WTC11 (cell line): Measurements from ENCODE around the gene UPP1. TPM values are rescaled to one million over a fixed set of nuclear protein-coding genes. Genes with fewer than 3 reads are reported as not detected.
"Not testable (repeated sequence)": the region's sequence is repeated elsewhere in the genome, so short reads cannot be mapped to it uniquely, and the experiment has no call there.

ENCODE experiments used
- ATAC-seq: fragments of 200-7000 bp; cut with Tn5 transposase; 2 replicates; pipeline ENCODE4 v1.10.0; 2021; ENCODE audit warnings: mild to moderate bottlenecking, moderate library complexity
- CTCF ChIA-PET: fragments of 300-600 bp; sonication (Branson Sonifier 250); formaldehyde crosslinking; loops from one replicate; lab custom pipeline; 2021; ENCODE audit warnings: antibody characterized with exemption; lab: Charles Lee
- POLR2A ChIA-PET: fragments of 350-600 bp; sonication (Branson Sonifier 250); formaldehyde crosslinking; loops from one replicate; lab custom pipeline; 2021; ENCODE audit warnings: antibody characterized with exemption; lab: Charles Lee
- DNase-seq: peaks from one replicate; pipeline ENCODE4 v3.0.0; 2021; ENCODE audit warnings: low spot score
- H3K27ac Mint-ChIP-seq: 2 replicates; pipeline ENCODE4 v1.8.0; 2021; ENCODE audit warnings: mixed read lengths
- H3K27me3 Mint-ChIP-seq: 2 replicates; pipeline ENCODE4 v1.8.0; 2021; ENCODE audit warnings: low read depth, mild to moderate bottlenecking, moderate library complexity, mixed read lengths
- H3K36me3 Mint-ChIP-seq: 2 replicates; pipeline ENCODE4 v1.8.0; 2021; ENCODE audit warnings: mixed read lengths
- H3K4me1 Mint-ChIP-seq: 2 replicates; pipeline ENCODE4 v1.8.0; 2022; ENCODE audit warnings: mixed read lengths
- H3K4me3 Mint-ChIP-seq: 2 replicates; pipeline ENCODE4 v1.8.0; 2021; ENCODE audit warnings: mild to moderate bottlenecking, moderate library complexity, mixed read lengths
- H3K9me3 Mint-ChIP-seq: 2 replicates; pipeline ENCODE4 v1.8.0; 2021; ENCODE audit warnings: mixed read lengths
- ATF3 ChIP-seq: sonication (generic); formaldehyde crosslinking; conservative IDR thresholded peaks from 2 replicates; pipeline ENCODE4 v1.8.1; 2022; ENCODE audit warnings: mild to moderate bottlenecking, missing genetic modification reagents
- CREB1 ChIP-seq: sonication (generic); formaldehyde crosslinking; IDR thresholded peaks from 2 replicates; pipeline ENCODE4 v1.8.0; 2023; ENCODE audit warnings: mild to moderate bottlenecking, missing genetic modification reagents
- CREM ChIP-seq: sonication (generic); formaldehyde crosslinking; IDR thresholded peaks from 2 replicates; pipeline ENCODE4 v1.8.1; 2022; ENCODE audit warnings: mild to moderate bottlenecking, missing genetic modification reagents, moderate library complexity
- CTCF ChIP-seq: fragments of 200-600 bp; IDR thresholded peaks from 2 replicates; pipeline ENCODE4 v1.8.0; 2022; ENCODE audit warnings: antibody characterized with exemption
- E2F5 ChIP-seq: sonication (generic); formaldehyde crosslinking; IDR thresholded peaks from 2 replicates; pipeline ENCODE4 v1.8.1; 2022; ENCODE audit warnings: mild to moderate bottlenecking, moderate library complexity, missing genetic modification reagents
- ETV6 ChIP-seq: sonication (generic); formaldehyde crosslinking; IDR thresholded peaks from 2 replicates; pipeline ENCODE4 v1.8.1; 2022; ENCODE audit warnings: mild to moderate bottlenecking, missing genetic modification reagents
- GABPB1 ChIP-seq: sonication (generic); formaldehyde crosslinking; IDR thresholded peaks from 2 replicates; pipeline ENCODE4 v1.8.1; 2023; ENCODE audit warnings: mild to moderate bottlenecking, missing genetic modification reagents
- JAZF1 ChIP-seq: fragments of 250-450 bp; sonication (Bioruptor Pico); IDR thresholded peaks from 2 replicates; pipeline ENCODE4 v1.9.0; 2021; ENCODE audit warnings: moderate library complexity, mild to moderate bottlenecking, inconsistent platforms
- JUN ChIP-seq: sonication (generic); formaldehyde crosslinking; IDR thresholded peaks from 2 replicates; pipeline ENCODE4 v1.8.0; 2023; ENCODE audit warnings: mild to moderate bottlenecking, missing genetic modification reagents
- MXD4 ChIP-seq: fragments of 250-450 bp; sonication (Bioruptor Pico); IDR thresholded peaks from 2 replicates; pipeline ENCODE4 v1.8.0; 2021; ENCODE audit warnings: mild to moderate bottlenecking, moderate library complexity, borderline replicate concordance
- NFATC4 ChIP-seq: fragments of 250-450 bp; sonication (Bioruptor Pico); IDR thresholded peaks from 2 replicates; pipeline ENCODE4 v1.9.0; 2021; ENCODE audit warnings: mild to moderate bottlenecking
- NR2C2 ChIP-seq: sonication (generic); formaldehyde crosslinking; IDR thresholded peaks from 2 replicates; pipeline ENCODE4 v1.8.0; 2022; ENCODE audit warnings: mild to moderate bottlenecking, missing genetic modification reagents
- PRRX2 ChIP-seq: fragments of 250-450 bp; sonication (Bioruptor Pico); IDR thresholded peaks from 2 replicates; pipeline ENCODE4 v1.8.0; 2021; ENCODE audit warnings: mild to moderate bottlenecking
- RELA ChIP-seq: sonication (generic); formaldehyde crosslinking; IDR thresholded peaks from 2 replicates; pipeline ENCODE4 v1.8.1; 2022; ENCODE audit warnings: missing genetic modification reagents, mild to moderate bottlenecking, borderline replicate concordance
- RORB ChIP-seq: fragments of 250-450 bp; sonication (Bioruptor Pico); IDR thresholded peaks from 2 replicates; pipeline ENCODE4 v1.9.0; 2021; ENCODE audit warnings: mild to moderate bottlenecking
- ZNF232 ChIP-seq: sonication (generic); formaldehyde crosslinking; IDR thresholded peaks from 2 replicates; pipeline ENCODE4 v1.8.0; 2022; ENCODE audit warnings: mild to moderate bottlenecking, missing genetic modification reagents
- total RNA-seq: library from RNA; stranded (reverse); gene quantifications from 3 replicates; pipeline ENCODE4 v1.2.3, GENCODE V29; 2021
- TF ChIP-seq, protein P1 (sequence below): sonication (generic); formaldehyde crosslinking; IDR thresholded peaks from 2 replicates; pipeline ENCODE4 v1.8.1; 2022; ENCODE audit warnings: mild to moderate bottlenecking, missing genetic modification reagents, moderate library complexity, borderline replicate concordance
- TF ChIP-seq, protein P2 (sequence below): sonication (generic); formaldehyde crosslinking; IDR thresholded peaks from 2 replicates; pipeline ENCODE4 v1.8.0; 2022; ENCODE audit warnings: mild to moderate bottlenecking, missing genetic modification reagents
- TF ChIP-seq, protein P3 (sequence below): sonication (generic); formaldehyde crosslinking; IDR thresholded peaks from 2 replicates; pipeline ENCODE4 v1.8.0; 2023; ENCODE audit warnings: missing genetic modification reagents
- TF ChIP-seq, protein P4 (sequence below): fragments of 250-450 bp; sonication (Bioruptor Pico); IDR thresholded peaks from 2 replicates; pipeline ENCODE4 v2.1.2; 2022; ENCODE audit warnings: mild to moderate bottlenecking, moderate library complexity
- TF ChIP-seq, protein P5 (sequence below): sonication (generic); formaldehyde crosslinking; IDR thresholded peaks from 2 replicates; pipeline ENCODE4 v1.8.1; 2022; ENCODE audit warnings: low read depth, mild to moderate bottlenecking, moderate library complexity, missing genetic modification reagents, borderline replicate concordance

Gene UPP1
- total RNA-seq, 1 experiment from 2014 or later: 55.6 TPM

DNA sequence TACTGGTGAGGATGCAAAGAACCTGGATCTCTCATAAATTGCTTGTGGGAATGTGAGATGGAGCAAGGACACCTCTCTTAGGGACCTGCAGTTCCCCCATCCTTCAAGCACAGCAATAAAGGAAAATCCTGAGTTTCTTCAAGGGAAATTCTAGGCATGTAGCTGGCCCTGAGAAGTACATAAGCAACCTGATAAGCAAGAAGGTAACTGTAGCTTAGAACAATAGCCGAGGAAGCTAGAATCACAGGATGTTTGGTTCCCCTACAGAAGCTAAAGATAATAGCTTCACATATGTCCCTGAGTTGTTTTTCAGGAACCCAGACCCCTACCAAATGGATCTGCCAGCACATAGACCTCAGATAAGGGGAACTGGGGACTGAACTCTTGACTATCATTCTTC lies 11.6 kb upstream of the UPP1 start (continued):
- TF ChIP-seq, protein P1, sequence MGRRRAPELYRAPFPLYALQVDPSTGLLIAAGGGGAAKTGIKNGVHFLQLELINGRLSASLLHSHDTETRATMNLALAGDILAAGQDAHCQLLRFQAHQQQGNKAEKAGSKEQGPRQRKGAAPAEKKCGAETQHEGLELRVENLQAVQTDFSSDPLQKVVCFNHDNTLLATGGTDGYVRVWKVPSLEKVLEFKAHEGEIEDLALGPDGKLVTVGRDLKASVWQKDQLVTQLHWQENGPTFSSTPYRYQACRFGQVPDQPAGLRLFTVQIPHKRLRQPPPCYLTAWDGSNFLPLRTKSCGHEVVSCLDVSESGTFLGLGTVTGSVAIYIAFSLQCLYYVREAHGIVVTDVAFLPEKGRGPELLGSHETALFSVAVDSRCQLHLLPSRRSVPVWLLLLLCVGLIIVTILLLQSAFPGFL (CRISPR knock-in tag): no peak
- TF ChIP-seq JUN (CRISPR knock-in tag) (no peak), NR2C2 (CRISPR knock-in tag) (no peak), RORB (CRISPR knock-in tag) (no peak), CREM (CRISPR knock-in tag) (no peak), CTCF (no peak), NFATC4 (no peak), JAZF1 (CRISPR knock-in tag) (no peak), ZNF232 (CRISPR knock-in tag) (no peak)
- TF ChIP-seq, protein P2, sequence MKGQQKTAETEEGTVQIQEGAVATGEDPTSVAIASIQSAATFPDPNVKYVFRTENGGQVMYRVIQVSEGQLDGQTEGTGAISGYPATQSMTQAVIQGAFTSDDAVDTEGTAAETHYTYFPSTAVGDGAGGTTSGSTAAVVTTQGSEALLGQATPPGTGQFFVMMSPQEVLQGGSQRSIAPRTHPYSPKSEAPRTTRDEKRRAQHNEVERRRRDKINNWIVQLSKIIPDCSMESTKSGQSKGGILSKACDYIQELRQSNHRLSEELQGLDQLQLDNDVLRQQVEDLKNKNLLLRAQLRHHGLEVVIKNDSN (CRISPR knock-in tag): no peak
- TF ChIP-seq, protein P3, sequence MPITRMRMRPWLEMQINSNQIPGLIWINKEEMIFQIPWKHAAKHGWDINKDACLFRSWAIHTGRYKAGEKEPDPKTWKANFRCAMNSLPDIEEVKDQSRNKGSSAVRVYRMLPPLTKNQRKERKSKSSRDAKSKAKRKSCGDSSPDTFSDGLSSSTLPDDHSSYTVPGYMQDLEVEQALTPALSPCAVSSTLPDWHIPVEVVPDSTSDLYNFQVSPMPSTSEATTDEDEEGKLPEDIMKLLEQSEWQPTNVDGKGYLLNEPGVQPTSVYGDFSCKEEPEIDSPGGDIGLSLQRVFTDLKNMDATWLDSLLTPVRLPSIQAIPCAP: no peak

GRCh38 chr7:48078470-48078869 lies 10.6 kb upstream of the UPP1 start:
- no peak overlapping the region for H3K27ac Mint-ChIP-seq
- no peaks in the 10 kb centered on the region for H3K36me3 Mint-ChIP-seq
- ChIA-PET POLR2A (no interaction called here), CTCF (no interaction called here)
- ATAC-seq (no peak), DNase-seq (no peak)
- no peaks in the 10 kb centered on the region for H3K27me3 Mint-ChIP-seq
- peaks cover 7% of the 10 kb centered on the region; the same call in 1 of the 2 replicates for H3K4me1 Mint-ChIP-seq
- no peak overlapping the region for H3K4me3 Mint-ChIP-seq
- TF ChIP-seq, protein P4, sequence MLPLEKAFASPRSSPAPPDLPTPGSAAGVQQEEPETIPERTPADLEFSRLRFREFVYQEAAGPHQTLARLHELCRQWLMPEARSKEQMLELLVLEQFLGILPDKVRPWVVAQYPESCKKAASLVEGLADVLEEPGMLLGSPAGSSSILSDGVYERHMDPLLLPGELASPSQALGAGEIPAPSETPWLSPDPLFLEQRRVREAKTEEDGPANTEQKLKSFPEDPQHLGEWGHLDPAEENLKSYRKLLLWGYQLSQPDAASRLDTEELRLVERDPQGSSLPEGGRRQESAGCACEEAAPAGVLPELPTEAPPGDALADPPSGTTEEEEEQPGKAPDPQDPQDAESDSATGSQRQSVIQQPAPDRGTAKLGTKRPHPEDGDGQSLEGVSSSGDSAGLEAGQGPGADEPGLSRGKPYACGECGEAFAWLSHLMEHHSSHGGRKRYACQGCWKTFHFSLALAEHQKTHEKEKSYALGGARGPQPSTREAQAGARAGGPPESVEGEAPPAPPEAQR (CRISPR knock-in tag): no peak
- TF ChIP-seq CREB1 (CRISPR knock-in tag) (no peak), RELA (CRISPR knock-in tag) (no peak), ATF3 (CRISPR knock-in tag) (no peak), ETV6 (CRISPR knock-in tag) (no peak), MXD4 (CRISPR knock-in tag) (no peak), GABPB1 (CRISPR knock-in tag) (no peak), PRRX2 (CRISPR knock-in tag) (no peak), E2F5 (CRISPR knock-in tag) (no peak)
- TF ChIP-seq, protein P5, sequence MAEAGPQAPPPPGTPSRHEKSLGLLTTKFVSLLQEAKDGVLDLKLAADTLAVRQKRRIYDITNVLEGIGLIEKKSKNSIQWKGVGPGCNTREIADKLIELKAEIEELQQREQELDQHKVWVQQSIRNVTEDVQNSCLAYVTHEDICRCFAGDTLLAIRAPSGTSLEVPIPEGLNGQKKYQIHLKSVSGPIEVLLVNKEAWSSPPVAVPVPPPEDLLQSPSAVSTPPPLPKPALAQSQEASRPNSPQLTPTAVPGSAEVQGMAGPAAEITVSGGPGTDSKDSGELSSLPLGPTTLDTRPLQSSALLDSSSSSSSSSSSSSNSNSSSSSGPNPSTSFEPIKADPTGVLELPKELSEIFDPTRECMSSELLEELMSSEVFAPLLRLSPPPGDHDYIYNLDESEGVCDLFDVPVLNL (CRISPR knock-in tag): no peak
- H3K9me3 Mint-ChIP-seq: peaks cover 8% of the 10 kb centered on the region; the same call in 1 of the 2 replicates

GRCh38 chr7:48082378-48082777 lies 6.7 kb upstream of the UPP1 start:
- H3K36me3 Mint-ChIP-seq, CTCF ChIA-PET, POLR2A ChIA-PET, H3K27ac Mint-ChIP-seq, DNase-seq, H3K4me3 Mint-ChIP-seq, H3K9me3 Mint-ChIP-seq, ATAC-seq, H3K27me3 Mint-ChIP-seq: not testable (repeated sequence)
- peaks cover 34% of the 10 kb centered on the region for H3K4me1 Mint-ChIP-seq
